ENCODE measurements around the gene ETDC. TPM values are rescaled to one million over a fixed set of nuclear protein-coding genes. Genes with fewer than 3 reads are reported as not detected.
"Not testable (repeated sequence)": the region's sequence is repeated elsewhere in the genome, so short reads cannot be mapped to it uniquely, and the experiment has no call there.

ETDC gene
- total RNA-seq = not detected
- polyA plus RNA-seq = not detected

- ChIA-PET CTCF (ENCODE audit: partially characterized antibody) (no interaction called here), POLR2A (ENCODE audit: partially characterized antibody) (no interaction called here)
- no peaks in the 10 kb centered on the region for H3K36me3 ChIP-seq (ENCODE audit: insufficient read depth, low read length)
- Mint-ChIP-seq H3K9me3 (peaks cover 0 to 13% (median 3%) of the 10 kb centered on the region in 8 donors), H3K36me3 (peaks cover 0 to 1% of the 10 kb centered on the region in 2 donors), H3K27ac (no peak within 1 kb of the TSS), H3K4me1 (peaks cover 2 to 15% (median 11%) of the 10 kb centered on the region in 4 donors), H3K4me3 (no peak within 1 kb of the TSS), H3K27me3 (no peaks in the 10 kb centered on the region)
- no peak within 1 kb of the TSS for H3K4me3 ChIP-seq (ENCODE audit: low read length in 2 of 2)
- H3K4me1 ChIP-seq (ENCODE audit: insufficient read depth, low read length) = no peaks in the 10 kb centered on the region
- no peak for DNase-seq
- H3K27me3 ChIP-seq (ENCODE audit: insufficient read depth, low read length) = no peaks in the 10 kb centered on the region
- no peak within 1 kb of the TSS for H3K27ac ChIP-seq (ENCODE audit: low read depth, low read length)
- H3K9me3 ChIP-seq (ENCODE audit: control insufficient read depth in 1 of 2, low read length in 2 of 2) = no peaks in the 10 kb centered on the region
- intact Hi-C loops (cut with micrococcal nuclease) = no loop called here
Observed at GRCh38 chrX:135309430-135309923, at the start of gene ETDC. ETDC (plus strand) TSS chrX:135309480; CDS start chrX:135309480, 0 bp downstream.

DNA sequence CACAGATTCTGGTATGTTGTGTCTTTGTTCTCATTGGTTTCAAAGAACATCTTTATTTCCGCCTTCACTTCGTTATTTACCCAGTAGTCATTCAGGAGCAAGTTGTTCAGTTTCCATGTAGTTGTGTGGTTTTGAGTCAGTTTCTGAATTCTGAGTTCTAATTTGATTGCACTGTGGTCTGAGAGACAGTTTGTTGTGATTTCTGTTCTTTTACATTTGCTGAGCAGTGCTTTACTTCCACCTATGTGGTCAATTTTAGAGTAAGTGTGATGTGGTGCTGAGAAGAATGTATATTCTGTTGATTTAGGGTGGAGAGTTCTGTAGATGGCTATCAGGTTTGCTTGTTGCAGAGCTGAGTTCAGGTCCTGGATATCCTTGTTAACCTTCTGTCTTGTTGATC is 48.3 kb upstream of the ETDC start:
- H3K27ac ChIP-seq (ENCODE audit: low read depth, low read length); H3K27ac Mint-ChIP-seq; POLR2A ChIA-PET (ENCODE audit: partially characterized antibody): not testable (repeated sequence)

DNA sequence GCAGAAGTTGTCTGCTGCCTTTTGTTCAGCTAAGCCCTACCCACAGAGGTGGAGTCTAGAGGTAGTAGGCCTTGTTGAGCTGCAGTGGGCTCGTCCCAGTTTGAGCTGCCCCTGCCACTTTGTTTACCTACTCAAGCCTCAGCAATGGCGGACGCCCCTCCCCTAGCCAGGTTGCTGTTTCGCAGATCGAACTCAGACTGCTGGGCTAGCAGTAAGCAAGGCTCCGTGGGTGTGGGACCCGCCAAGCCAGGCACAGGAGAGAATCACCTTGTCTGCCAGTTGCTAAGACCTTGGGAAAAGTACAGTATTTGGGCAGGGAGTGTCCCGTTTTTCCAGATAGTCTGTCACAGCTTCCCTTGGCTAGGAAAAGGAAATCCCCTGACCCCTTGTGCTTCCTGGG is 45.9 kb upstream of the ETDC start:
- not testable (repeated sequence) for H3K4me1 Mint-ChIP-seq

More for the DNA sequence above, 48.3 kb upstream of the ETDC start:
- H3K4me1 ChIP-seq (ENCODE audit: insufficient read depth, low read length); H3K36me3 Mint-ChIP-seq; H3K9me3 ChIP-seq (ENCODE audit: control insufficient read depth in 1 of 2, low read length in 2 of 2); H3K4me3 ChIP-seq (ENCODE audit: low read length in 2 of 2); H3K36me3 ChIP-seq (ENCODE audit: insufficient read depth, low read length); DNase-seq; CTCF ChIA-PET (ENCODE audit: partially characterized antibody); intact Hi-C loops (cut with micrococcal nuclease); H3K4me1 Mint-ChIP-seq; H3K4me3 Mint-ChIP-seq; H3K27me3 ChIP-seq (ENCODE audit: insufficient read depth, low read length); H3K9me3 Mint-ChIP-seq; H3K27me3 Mint-ChIP-seq: not testable (repeated sequence)

DNA sequence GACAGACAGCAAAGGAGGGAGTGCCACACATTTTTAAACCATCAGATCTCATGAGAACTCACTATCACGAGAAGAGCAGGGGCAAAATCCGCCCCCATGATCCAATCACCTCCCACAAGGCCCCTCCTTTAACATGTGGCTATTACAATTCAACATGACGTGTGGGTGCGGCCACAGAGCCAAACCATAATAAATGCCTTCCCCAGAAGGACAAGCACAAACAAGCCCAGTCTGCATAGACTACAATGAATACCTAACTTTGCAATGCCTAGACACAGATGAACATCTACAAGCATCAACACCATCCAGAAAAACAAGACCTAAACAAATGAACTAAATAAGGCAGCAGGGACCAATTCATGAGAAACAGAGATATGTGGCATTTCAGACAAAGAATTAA is 45.1 kb upstream of the ETDC start:
- no peak for DNase-seq

More for the DNA sequence above, 45.9 kb upstream of the ETDC start:
- H3K4me3 ChIP-seq (ENCODE audit: low read length in 2 of 2); H3K36me3 Mint-ChIP-seq; H3K4me3 Mint-ChIP-seq; H3K9me3 ChIP-seq (ENCODE audit: control insufficient read depth in 1 of 2, low read length in 2 of 2); CTCF ChIA-PET (ENCODE audit: partially characterized antibody); POLR2A ChIA-PET (ENCODE audit: partially characterized antibody); H3K4me1 ChIP-seq (ENCODE audit: insufficient read depth, low read length); intact Hi-C loops (cut with micrococcal nuclease); H3K27me3 Mint-ChIP-seq; H3K27ac ChIP-seq (ENCODE audit: low read depth, low read length); H3K27me3 ChIP-seq (ENCODE audit: insufficient read depth, low read length); H3K27ac Mint-ChIP-seq; DNase-seq; H3K36me3 ChIP-seq (ENCODE audit: insufficient read depth, low read length): not testable (repeated sequence)
- peaks cover 0 to 10% (median 3%) of the 10 kb centered on the region in 8 donors for H3K9me3 Mint-ChIP-seq

GRCh38 chrX:135273162-135273561 is 36.1 kb upstream of the ETDC start:
- no peak overlapping the region for H3K4me3 ChIP-seq (ENCODE audit: low read length in 2 of 2)
- H3K36me3 ChIP-seq (ENCODE audit: insufficient read depth, low read length) = no peaks in the 10 kb centered on the region
- peaks cover 0 to 23% (median 16%) of the 10 kb centered on the region in 8 donors for H3K9me3 Mint-ChIP-seq
- H3K36me3 Mint-ChIP-seq = no peaks in the 10 kb centered on the region
- H3K27me3 Mint-ChIP-seq = no peaks in the 10 kb centered on the region
- ChIA-PET CTCF (ENCODE audit: partially characterized antibody) (no interaction called here), POLR2A (ENCODE audit: partially characterized antibody) (no interaction called here)
- no peak for DNase-seq
- intact Hi-C loops (cut with micrococcal nuclease) = no loop called here
- no peak overlapping the region for H3K27ac ChIP-seq (ENCODE audit: low read depth, low read length)
- no peaks in the 10 kb centered on the region for H3K27me3 ChIP-seq (ENCODE audit: insufficient read depth, low read length)
- peak overlapping the region in 1 of 8 donors; percentile 4 for H3K4me3 Mint-ChIP-seq
- H3K9me3 ChIP-seq (ENCODE audit: control insufficient read depth in 1 of 2, low read length in 2 of 2) = no peaks in the 10 kb centered on the region
- H3K4me1 ChIP-seq (ENCODE audit: insufficient read depth, low read length) = no peaks in the 10 kb centered on the region
- H3K4me1 Mint-ChIP-seq = peaks cover 0 to 4% (median 0%) of the 10 kb centered on the region in 4 donors
- no peak overlapping the region for H3K27ac Mint-ChIP-seq

More for the DNA sequence above, 45.1 kb upstream of the ETDC start:
- Histone ChIP-seq H3K27ac (ENCODE audit: low read depth, low read length) (no peak overlapping the region), H3K36me3 (ENCODE audit: insufficient read depth, low read length) (no peaks in the 10 kb centered on the region), H3K4me3 (ENCODE audit: low read length in 2 of 2) (no peak overlapping the region), H3K9me3 (ENCODE audit: control insufficient read depth in 1 of 2, low read length in 2 of 2) (no peaks in the 10 kb centered on the region), H3K27me3 (ENCODE audit: insufficient read depth, low read length) (no peaks in the 10 kb centered on the region), H3K4me1 (ENCODE audit: insufficient read depth, low read length) (no peaks in the 10 kb centered on the region)
- H3K9me3 Mint-ChIP-seq = peaks cover 0 to 14% (median 4%) of the 10 kb centered on the region in 8 donors
- H3K4me1 Mint-ChIP-seq = peaks cover 0 to 2% (median 0%) of the 10 kb centered on the region in 4 donors
- H3K27me3 Mint-ChIP-seq = peaks cover 0 to 3% of the 10 kb centered on the region in 2 donors
- ChIA-PET POLR2A (ENCODE audit: partially characterized antibody) (no interaction called here), CTCF (ENCODE audit: partially characterized antibody) (no interaction called here)
- intact Hi-C loops (cut with micrococcal nuclease) = no loop called here
- H3K36me3 Mint-ChIP-seq = no peaks in the 10 kb centered on the region
- no peak overlapping the region for H3K4me3 Mint-ChIP-seq
- H3K27ac Mint-ChIP-seq = no peak overlapping the region

DNA sequence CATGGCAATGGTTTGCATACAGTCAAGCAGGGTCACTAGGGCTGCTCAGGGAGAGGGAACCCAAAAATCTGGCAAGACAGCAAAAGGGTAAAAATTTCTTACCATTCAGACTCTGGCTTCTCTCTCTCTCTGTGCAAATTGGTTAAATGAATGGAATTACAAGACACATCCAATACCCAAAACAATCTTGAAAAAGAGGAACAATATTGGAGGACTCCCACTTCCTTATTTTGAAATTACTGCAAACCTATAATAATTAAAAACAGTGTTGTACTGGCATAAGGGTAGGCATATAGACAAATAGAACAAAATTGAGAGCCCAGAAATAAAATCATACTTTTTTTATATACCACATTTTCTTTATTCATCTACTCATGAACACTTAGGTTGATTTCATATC is 33.3 kb upstream of the ETDC start:
- ChIA-PET POLR2A (ENCODE audit: partially characterized antibody) (no interaction called here), CTCF (ENCODE audit: partially characterized antibody) (no interaction called here)
- Histone ChIP-seq H3K36me3 (ENCODE audit: insufficient read depth, low read length) (no peaks in the 10 kb centered on the region), H3K4me1 (ENCODE audit: insufficient read depth, low read length) (no peaks in the 10 kb centered on the region), H3K27ac (ENCODE audit: low read depth, low read length) (no peak overlapping the region), H3K4me3 (ENCODE audit: low read length in 2 of 2) (no peak overlapping the region), H3K9me3 (ENCODE audit: control insufficient read depth in 1 of 2, low read length in 2 of 2) (no peaks in the 10 kb centered on the region), H3K27me3 (ENCODE audit: insufficient read depth, low read length) (no peaks in the 10 kb centered on the region)
- Mint-ChIP-seq H3K27ac (no peak overlapping the region), H3K9me3 (peaks cover 0 to 46% (median 40%) of the 10 kb centered on the region in 8 donors), H3K4me3 (no peak overlapping the region), H3K4me1 (peaks cover 0 to 4% (median 0%) of the 10 kb centered on the region in 4 donors), H3K36me3 (no peaks in the 10 kb centered on the region), H3K27me3 (no peaks in the 10 kb centered on the region)
- no peak for DNase-seq
- intact Hi-C loops (cut with micrococcal nuclease) = no loop called here

DNA sequence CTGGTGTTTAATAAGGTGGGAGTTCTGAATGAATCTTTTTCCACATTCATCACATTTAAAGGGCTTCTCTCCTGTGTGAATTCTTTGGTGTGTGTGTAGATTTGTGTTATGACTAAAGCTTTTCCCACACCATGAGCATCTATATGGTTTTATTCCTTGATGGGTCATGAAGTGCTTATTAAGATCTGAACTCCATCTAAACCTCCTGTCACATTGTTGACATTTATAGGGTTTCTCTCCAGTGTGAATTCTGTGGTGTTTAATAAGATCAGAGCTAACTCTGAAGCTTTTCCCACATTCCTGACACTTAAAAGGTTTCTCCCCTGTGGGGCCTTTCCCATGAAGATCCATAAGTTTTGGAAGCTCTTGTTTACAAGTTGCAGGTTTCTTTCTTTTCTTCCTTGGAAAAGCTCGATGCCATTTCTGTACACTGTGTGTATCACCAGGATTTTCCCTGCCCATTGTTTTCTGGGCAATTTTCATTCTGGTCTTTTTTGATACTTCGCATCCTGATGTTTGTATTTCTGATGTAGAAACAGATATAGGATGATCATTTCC is 21.9 kb upstream of the ETDC start:
- no peaks in the 10 kb centered on the region for H3K4me1 ChIP-seq (ENCODE audit: insufficient read depth, low read length)
- ChIA-PET POLR2A (ENCODE audit: partially characterized antibody) (no interaction called here), CTCF (ENCODE audit: partially characterized antibody) (no interaction called here)
- no peaks in the 10 kb centered on the region for H3K36me3 ChIP-seq (ENCODE audit: insufficient read depth, low read length)
- DNase-seq = no peak
- no peak overlapping the region for H3K4me3 Mint-ChIP-seq
- H3K27me3 ChIP-seq (ENCODE audit: insufficient read depth, low read length) = no peaks in the 10 kb centered on the region
- intact Hi-C loops (cut with micrococcal nuclease) = no loop called here
- no peak overlapping the region for H3K27ac Mint-ChIP-seq
- H3K4me3 ChIP-seq (ENCODE audit: low read length in 2 of 2) = no peak overlapping the region
- H3K27me3 Mint-ChIP-seq = no peaks in the 10 kb centered on the region
- H3K36me3 Mint-ChIP-seq = peaks cover 41 to 57% of the 10 kb centered on the region in 2 donors
- H3K27ac ChIP-seq (ENCODE audit: low read depth, low read length) = no peak overlapping the region
- H3K9me3 Mint-ChIP-seq = peaks cover 0 to 82% (median 64%) of the 10 kb centered on the region in 8 donors
- H3K9me3 ChIP-seq (ENCODE audit: control insufficient read depth in 1 of 2, low read length in 2 of 2) = peaks cover 0 to 12% of the 10 kb centered on the region in 2 donors
- H3K4me1 Mint-ChIP-seq = no peaks in the 10 kb centered on the region

Measured in CD4-positive, alpha-beta memory T cell (primary cell).